WERI-Rb-1 (cell line): Measurements from ENCODE around the gene KCNA10.

Experiments
- DNase-seq: peaks from one replicate; pipeline ENCODE4 v3.0.0-alpha.2; 2020
- H3K27ac ChIP-seq: fragments of 250-450 bp; sonication (Bioruptor Pico); 2 replicates; pipeline ENCODE4 v1.5.1; 2020; ENCODE audit warnings: mild to moderate bottlenecking, moderate library complexity
- H3K27me3 ChIP-seq: fragments of 250-450 bp; sonication (Bioruptor Pico); 2 replicates; pipeline ENCODE4 v1.5.1; 2021; ENCODE audit warnings: mild to moderate bottlenecking, low read depth, moderate library complexity; ENCODE audit not compliant: insufficient read depth, severe bottlenecking
- H3K36me3 ChIP-seq: fragments of 250-450 bp; sonication (Bioruptor Pico); 2 replicates; pipeline ENCODE4 v1.5.1; 2020; ENCODE audit warnings: mild to moderate bottlenecking, moderate library complexity
- H3K4me3 ChIP-seq: 2 replicates; pipeline ENCODE4 v1.5.1; 2011; ENCODE audit warnings: low read depth, mild to moderate bottlenecking, control low read depth, low read length
- H3K9me3 ChIP-seq: fragments of 250-450 bp; sonication (Bioruptor Pico); 2 replicates; pipeline ENCODE4 v1.5.1; 2021; ENCODE audit warnings: mild to moderate bottlenecking, moderate library complexity; ENCODE audit not compliant: severe bottlenecking
- TF ChIP-seq, protein P1 (sequence below): IDR thresholded peaks from 2 replicates; pipeline ENCODE4 v1.5.1; 2011; ENCODE audit warnings: low read depth, mild to moderate bottlenecking, control low read depth, inconsistent platforms, low read length

The KCNA10 gene

DNA sequence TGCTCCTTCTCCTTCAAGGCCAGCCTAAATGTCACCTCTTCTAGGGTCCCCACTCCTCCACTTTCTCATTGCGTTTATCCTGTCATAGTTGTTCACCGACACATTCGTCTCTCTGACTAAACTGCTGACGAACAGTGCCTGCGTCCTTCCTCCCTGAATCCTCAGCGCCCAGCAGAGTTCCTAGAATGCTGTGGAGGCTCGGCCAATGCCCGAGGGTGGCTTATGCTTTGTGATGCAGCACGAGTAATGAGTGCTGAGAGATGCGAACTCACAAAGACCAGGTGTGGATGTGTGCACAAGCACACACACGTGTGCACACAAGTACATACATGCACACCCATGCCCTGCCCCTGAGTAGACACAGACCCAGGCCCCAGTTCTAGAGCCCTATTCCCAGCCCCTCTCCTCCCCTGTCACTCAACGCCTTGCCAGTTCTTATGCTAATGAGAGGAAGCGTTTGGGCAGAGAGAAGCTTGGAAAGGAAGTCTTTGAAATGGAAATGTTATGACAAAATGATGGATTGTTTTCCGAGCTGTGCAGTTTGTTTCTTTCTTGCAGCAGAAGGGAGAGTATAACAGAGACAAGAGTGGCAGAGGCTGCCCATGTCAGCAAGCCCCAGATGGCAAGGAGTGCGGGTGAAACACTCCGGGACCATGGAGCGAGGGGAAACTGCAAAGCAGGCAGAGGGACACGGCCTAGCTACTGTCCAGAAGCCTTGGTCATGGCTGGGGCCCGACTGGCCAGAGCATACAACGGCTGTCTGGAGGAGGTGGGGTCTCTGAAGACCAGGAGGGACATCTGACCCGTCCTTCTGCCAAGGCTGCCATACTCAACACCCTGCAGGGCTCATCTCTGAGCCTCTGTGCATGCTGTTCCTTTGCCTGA, 24.2 kb downstream of the KCNA10 start:
- no peaks in the 10 kb centered on the region for H3K36me3 ChIP-seq
- H3K9me3 ChIP-seq = no peaks in the 10 kb centered on the region
- H3K27ac ChIP-seq = no peak overlapping the region
- DNase-seq = no peak
- no peak overlapping the region for H3K4me3 ChIP-seq
- no peaks in the 10 kb centered on the region for H3K27me3 ChIP-seq
- TF ChIP-seq, protein P1, sequence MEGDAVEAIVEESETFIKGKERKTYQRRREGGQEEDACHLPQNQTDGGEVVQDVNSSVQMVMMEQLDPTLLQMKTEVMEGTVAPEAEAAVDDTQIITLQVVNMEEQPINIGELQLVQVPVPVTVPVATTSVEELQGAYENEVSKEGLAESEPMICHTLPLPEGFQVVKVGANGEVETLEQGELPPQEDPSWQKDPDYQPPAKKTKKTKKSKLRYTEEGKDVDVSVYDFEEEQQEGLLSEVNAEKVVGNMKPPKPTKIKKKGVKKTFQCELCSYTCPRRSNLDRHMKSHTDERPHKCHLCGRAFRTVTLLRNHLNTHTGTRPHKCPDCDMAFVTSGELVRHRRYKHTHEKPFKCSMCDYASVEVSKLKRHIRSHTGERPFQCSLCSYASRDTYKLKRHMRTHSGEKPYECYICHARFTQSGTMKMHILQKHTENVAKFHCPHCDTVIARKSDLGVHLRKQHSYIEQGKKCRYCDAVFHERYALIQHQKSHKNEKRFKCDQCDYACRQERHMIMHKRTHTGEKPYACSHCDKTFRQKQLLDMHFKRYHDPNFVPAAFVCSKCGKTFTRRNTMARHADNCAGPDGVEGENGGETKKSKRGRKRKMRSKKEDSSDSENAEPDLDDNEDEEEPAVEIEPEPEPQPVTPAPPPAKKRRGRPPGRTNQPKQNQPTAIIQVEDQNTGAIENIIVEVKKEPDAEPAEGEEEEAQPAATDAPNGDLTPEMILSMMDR = no peak

DNA sequence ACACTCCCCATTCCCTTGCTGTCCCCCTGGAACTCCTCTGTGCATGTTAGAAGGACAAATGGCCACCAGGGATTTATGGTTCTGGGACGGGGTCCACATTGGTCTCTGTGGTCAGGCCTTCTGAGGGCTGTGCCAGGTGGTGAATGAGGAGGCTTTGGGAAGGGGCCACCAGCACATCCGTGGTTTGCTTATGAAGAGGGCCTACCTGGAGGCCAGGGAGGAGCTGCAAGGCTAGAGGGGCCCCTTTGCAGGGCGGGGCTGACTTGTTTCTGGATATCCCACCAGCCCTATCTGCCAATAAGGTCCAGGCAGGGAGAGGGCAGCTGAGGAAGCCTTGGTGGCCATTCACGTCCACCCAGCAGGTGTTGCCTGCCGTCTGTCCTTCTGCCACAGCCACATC, 24.9 kb downstream of the KCNA10 start:
- no peaks in the 10 kb centered on the region for H3K27me3 ChIP-seq
- no peak overlapping the region for H3K27ac ChIP-seq
- H3K36me3 ChIP-seq = no peaks in the 10 kb centered on the region
- no peak overlapping the region for H3K4me3 ChIP-seq
- no peaks in the 10 kb centered on the region for H3K9me3 ChIP-seq
- no peak for DNase-seq
- TF ChIP-seq, protein P1 = no peak

DNA sequence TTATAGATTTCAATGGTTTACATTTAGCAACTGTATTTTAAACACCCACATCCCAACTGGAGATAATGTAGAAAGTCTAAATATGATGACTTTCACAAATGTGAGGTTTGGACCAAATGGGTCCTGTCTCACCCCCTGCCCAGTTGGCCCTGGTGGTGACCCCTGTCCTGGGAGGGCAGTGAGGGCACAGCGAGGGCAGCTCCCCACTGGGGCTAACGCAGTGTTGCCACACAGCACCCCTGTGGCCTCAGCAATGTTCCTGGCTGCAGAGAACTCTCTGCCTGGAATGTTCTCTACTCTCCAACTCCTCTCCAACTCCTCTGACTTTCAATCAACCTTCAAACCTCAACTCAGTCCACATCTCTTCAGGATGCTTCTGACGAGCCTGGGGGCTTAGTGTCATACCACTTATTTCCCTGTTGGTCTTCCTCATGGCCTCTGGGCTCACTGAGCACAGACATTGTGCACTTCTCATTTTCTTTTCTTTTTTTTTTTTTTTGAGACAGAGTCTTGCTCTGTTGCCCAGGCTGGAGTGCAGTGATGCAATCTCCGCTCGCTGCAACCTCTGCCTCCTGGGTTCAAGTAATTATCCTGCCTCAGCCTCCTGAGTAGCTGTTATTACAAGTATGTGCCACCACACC, 25.8 kb downstream of the KCNA10 start:
- H3K9me3 ChIP-seq = no peaks in the 10 kb centered on the region
- no peak for DNase-seq
- H3K4me3 ChIP-seq = no peak overlapping the region
- TF ChIP-seq, protein P1 = no peak
- no peaks in the 10 kb centered on the region for H3K36me3 ChIP-seq
- no peak overlapping the region for H3K27ac ChIP-seq
- no peaks in the 10 kb centered on the region for H3K27me3 ChIP-seq

DNA sequence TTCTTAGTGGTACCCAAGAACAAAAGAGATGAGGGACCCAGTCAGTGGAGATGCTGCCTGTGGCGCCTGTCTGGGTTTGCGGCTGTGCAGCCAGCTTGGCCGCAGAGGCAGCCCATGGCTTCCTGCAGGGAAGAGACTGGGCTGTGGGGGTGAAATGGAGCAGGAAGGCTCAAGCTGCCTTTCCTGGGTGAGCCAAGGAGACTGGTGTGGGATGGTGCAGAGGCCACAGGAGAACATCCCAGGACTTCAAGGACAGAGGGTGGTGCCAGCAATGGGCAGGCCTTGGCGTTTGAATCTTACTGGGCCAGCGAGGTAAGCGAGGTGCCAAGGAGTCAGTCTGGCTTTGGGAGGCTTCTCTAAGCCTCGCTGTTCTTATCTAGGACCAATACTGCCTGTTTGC, 26.4 kb downstream of the KCNA10 start:
- no peak overlapping the region for H3K4me3 ChIP-seq
- no peaks in the 10 kb centered on the region for H3K36me3 ChIP-seq
- TF ChIP-seq, protein P1 = no peak
- no peak for DNase-seq
- no peak overlapping the region for H3K27ac ChIP-seq
- no peaks in the 10 kb centered on the region for H3K27me3 ChIP-seq
- no peaks in the 10 kb centered on the region for H3K9me3 ChIP-seq

DNA sequence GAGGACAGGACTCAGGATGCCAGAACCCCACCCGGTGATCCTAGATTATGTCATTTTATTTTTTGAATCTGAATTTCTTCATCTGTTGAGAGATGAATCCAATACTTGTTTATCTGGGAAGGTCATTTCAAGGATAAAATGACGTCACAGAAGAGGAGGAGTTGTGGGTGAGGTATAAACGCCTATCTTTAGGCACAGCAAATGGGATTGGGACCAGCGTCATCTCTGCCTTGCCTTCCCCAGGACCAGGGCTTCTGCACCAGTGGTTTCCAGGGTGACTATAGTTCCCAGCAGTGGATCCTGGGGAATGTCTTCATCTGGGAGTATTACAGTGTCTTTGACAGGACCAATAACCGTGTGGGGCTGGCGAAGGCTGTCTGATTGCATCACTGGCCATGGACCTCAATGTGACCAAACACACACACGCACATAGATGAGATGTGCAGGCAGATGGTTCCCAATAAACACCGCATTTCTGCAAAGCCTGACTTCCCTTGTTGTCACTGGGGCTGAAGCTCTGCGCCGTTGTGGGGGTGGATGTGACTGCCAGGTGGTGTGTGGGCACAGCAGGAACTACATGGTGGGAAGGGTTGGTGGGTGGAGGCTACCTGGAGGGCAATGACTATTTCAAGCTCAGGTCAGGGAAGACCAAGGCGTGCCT, 28.1 kb downstream of the KCNA10 start:
- Histone ChIP-seq H3K27ac (no peak overlapping the region), H3K36me3 (no peaks in the 10 kb centered on the region), H3K4me3 (no peak overlapping the region), H3K9me3 (no peaks in the 10 kb centered on the region), H3K27me3 (no peaks in the 10 kb centered on the region)
- TF ChIP-seq, protein P1 = no peak
- DNase-seq = no peak
